ENCODE results near the gene C6orf62.
A peak's percentile ranks its signal among the peaks of the same experiment; 100 is the strongest.
"Not testable (repeated sequence)": the region's sequence is repeated elsewhere in the genome, so short reads cannot be mapped to it uniquely, and the experiment has no call there.

The C6orf62 gene

DNA sequence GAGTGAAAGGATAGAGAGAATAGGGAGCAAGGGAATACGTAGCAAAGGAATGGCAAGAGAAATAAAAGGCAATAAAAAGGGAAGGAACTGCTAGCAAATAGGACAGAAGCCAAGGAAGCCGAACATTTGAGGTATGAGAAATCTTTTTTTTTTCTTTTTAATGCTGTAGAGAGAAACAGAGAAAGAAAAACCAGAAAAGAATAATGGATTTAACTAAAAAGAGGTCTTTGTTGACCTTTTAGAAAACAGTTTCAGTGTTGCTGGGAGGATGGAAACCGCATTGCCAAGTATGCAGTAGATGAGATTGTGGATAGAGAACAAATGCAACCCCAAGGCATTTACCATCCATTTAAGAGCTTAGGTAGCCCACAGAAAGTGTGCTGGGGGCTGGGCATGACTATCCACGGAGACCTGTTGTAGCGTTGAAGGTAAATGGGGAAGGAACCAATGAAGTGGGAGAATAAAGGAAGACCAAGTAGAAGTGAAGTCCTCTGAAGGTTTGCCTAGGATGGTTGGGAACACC lies 23.3 kb upstream of the C6orf62 start:
- DNase-seq, result no peak

DNA sequence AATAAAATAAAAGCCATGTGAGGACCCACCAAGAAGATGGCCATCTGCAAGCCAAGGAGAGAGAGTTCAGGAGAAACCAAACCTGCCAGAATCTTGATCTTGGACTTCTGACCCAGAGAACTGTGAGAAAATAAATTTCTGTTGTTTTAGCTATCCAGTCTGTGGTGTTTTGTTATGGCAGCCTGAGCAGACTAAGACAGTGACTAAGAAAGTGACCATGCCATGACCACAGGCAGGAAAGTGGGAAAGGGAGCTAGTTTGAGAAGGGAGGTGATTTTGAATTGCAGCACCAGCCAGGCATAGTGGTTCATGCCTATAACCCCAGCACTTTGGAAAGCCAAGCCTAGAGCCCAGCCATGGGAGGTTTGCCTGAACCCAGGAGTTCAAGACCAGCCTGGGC lies 21.9 kb upstream of the C6orf62 start:
- no peak for DNase-seq

DNA sequence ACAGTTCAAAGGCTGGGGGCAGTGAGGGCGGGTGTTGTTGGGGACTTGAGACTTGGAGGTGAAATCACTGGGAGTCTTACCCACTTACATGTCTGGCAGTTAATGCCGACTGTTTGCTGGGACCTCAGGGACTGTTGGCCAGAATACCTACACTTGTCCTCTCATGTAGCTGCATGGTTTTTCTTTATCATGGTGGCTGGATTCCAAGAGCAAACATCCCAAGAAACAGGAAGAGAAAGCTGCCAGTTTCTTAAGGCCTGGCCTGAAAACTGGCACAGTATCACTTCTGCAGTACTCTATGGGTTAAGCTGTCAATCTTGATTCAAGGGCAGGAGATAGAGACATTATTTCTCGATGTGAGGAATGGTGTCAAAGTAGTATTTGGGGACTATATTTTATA lies 19.8 kb upstream of the C6orf62 start:
- DNase-seq, result no peak

DNA sequence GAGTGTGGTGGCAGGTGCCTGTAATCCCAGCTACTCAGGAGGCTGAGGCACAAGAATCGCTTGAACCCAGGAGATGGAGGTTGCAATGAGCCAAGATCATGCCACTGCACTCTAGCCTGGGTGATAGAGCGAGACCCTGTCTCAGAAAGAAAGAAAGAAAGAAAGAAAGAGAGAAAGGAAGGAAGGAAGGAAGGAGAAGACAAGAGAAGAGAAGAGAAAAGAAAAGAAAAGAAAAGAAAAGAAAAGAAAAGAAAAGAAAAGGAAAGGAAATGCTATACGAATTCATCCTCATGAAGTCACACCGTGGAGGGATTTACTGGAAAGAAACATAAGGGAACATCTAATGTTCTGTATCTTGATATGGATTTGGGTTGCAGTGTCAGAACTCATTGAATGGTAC lies 15.8 kb upstream of the C6orf62 start:
- not testable (repeated sequence) for DNase-seq

DNA sequence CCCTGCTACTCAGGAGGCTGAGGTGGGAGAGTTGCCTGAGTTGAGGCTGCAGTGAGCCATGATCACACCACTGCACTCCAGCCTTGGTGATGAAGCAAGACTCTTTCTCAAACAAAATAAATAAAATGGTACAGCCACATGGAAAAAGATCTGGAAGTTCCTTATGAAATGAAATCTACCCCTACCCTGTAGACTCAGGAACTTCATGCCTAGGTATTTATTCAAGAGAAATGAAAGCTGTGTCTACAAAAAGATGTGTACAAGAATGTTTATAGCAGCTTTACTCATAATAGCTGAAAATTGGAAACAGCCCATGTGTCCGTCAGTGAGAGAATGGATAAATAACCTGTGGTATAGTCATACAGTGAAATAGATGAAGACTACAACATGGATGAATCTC lies 15.2 kb upstream of the C6orf62 start:
- no peak for DNase-seq

DNA sequence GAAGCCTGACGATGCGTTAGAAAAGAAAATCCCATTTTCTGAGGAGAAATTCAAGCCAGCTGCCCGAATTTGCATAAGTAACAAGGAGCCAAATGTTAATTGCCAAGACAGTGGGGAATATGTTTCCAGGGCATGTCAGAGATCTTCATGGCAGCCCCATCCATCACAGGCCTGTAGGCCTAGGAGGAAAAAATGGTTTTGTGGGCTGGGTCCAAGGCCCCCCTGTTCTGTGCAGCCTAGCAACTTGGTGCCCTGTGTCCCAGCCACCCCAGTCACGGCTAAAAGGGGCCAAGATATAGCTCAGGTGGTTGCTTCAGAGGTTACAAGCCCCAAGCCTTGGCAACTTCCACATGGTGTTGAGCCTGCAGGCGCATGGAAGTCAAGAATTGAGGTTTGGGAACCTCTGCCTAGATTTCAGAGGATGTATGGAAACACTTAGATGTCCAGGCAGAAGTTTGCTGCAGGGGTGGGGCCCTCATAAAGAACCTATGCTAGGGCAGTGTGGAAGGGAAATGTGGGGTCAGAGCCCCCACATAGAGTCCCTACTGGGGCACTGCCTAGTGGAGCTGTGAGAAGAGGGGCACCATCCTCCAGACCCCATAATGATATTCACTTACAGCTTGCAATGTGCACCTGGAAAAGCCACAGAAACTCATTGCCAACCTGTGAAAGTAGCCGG lies 12.6 kb upstream of the C6orf62 start:
- DNase-seq, result not testable (repeated sequence)

DNA sequence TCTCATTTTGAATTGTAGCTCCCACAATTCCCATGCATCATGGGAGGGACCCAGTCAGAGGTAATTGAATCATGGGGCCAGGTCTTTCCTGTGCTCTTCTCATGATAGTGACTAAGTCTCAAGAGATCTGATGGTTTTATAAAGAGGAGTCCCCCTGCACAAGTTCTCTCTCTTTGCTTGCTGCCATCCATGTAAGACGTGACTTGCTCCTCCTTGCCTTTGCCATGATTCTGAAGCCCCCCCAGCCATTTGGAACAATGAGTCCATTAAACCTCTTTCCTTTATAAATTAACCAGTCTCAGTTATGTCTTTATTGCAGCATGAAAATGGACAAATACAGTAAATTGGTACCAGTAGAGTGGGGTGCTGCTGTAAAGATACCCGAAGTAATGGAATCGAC lies 11.7 kb upstream of the C6orf62 start:
- DNase-seq, result not testable (repeated sequence)

DNA sequence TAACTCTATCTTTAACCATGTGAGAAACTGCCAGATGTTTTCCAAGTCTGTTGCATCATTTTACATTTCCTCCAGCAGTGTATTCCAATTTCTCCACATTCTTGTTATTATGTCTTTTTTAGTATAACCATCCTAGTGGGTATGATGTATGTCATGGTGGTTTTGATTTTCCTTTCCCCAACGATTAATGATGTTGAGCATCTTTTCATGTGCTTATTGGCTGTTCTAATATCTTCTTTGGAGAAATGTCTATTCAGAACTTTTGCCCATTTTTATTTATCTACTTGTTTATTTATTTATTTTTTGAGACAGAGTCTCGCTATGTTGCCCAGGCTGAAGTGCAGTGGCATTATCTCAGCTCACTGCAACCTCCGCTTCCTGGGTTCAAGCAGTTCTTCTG lies 4.3 kb upstream of the C6orf62 start:
- DNase-seq, result no peak

DNA sequence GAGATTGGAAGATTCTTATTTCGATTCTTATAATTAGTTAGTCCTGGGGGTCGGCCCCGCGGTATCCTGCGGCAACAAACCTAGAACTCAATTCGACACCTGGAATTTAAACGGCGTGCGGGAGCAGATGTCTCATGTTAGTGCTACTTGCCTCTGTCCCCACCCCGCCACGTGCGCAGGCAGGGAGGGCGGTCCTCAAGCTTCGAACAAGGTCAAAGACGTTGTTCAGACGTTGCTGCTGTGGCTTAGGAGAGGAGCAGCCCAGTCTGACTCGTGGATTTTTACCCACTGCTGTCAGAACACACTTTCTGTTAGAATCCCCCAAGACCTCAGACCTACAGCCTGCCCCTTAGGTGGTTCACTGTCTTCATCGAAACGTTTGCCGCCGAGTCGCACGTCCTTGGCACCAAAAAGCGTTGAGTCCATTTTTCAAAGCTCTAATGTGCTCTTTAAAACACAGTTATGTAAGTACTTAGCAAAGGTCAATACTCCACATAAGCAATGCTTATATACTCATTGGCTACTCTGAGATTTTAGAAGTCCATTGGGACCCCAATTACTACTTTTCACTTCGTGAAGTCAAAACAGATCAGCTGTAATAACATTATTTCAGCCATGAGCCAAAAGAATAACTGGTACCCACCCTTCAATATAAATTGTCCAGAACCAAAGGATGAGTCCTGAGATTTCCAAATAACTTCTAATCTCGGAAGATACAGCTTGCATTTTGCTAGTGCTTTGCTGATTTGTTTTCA lies 2.7 kb upstream of the C6orf62 start:
- DNase-seq, result peak; percentile 96

DNA sequence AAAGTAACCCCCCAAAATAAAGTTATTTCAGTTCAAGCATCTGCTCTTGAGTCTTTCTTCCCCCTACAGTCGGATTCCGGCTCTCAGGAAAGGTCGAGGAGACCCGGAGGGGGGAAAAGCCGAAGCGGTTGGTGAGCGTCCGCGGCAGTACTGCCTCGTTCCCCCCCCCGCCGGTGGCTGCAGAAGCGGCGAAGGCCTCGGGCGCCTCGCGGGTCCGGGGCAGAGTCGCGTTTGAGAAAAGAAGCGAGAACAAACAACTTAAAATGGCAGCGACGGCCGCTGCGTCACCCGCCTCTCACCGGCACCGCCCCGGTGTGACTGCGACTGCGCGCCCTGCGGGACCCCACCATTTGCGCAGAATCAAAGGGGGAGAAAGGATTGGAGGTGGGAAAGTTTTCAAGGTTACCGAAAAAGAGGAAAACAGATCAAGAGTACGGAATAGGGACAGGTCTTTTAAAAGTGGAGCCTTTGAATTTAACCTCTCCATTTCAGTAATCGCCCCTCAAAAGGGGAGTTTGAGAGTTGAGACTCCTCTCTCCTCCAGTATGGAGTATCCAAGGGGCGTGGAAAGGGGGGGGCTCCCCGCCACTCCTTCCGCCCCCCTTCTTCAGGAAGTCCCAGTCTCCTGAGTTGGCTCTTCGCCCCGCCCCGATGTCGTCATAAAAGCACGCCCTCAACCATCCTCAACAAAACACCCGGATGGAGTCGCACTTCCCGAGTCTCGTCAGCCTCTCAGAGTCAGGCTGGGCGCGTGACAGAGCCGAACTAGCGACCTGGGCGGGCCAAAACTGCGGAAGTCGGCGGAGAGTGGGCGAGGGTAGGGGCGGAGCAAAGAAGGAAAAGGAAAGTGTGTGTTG lies 1.9 kb upstream of the C6orf62 start:
- DNase-seq, result peak; percentile 100

DNA sequence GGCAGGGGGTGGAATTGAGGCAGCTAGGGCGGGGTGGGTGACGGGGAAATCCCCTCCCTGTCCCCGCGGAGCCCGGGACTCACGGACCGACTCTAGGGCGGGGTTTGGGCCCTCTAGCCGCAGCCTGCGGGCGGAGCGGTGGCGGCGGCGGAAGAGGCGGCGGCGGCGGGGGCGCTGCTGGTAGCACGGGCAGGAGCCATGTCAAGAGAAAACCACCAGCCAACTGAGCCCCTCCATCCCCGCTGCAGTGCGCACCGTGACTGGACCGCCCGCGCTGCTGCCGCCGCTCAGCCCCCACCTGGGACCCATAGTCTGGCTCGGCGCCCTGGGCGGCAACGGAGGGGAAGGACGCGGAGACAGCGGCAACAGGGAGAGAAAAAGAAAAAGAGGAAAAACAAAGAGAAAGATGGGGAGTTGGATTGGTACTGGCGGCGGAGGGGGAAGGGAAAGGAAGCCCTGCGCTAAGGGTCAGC lies 1.2 kb upstream of the C6orf62 start:
- peak; percentile 57 for DNase-seq

DNA sequence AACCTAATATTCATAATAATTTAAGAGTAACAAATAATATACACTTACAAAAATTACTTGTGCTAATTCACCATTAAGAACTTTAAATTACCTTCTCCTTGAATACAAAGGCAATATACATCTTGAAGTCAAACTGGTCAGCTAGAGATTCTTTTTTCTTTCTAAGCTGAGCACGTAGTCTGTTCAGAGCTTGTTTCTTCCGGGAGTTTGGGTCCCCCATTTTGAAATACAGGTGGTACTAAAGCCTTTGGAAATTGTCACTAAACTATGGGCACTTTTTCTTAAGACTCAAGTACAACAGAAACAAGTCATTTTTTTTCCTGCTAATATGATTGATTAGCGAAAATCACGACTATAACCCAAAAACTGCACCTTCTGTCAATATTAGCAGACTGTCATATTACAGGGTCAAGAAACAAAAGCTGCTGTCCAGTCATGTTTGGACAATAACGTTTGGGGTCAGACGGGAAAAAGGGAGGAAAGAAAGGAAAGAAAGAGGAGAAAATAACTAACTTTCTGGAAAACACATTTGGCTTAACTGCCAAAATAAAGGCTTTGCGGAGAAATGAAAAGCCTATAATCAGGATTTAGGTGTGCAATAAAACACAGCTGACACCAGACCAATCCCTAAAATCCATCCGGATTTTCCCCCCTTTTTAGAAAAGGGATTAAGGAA lies 367 bp downstream of the C6orf62 start:
- DNase-seq, result no peak

DNA sequence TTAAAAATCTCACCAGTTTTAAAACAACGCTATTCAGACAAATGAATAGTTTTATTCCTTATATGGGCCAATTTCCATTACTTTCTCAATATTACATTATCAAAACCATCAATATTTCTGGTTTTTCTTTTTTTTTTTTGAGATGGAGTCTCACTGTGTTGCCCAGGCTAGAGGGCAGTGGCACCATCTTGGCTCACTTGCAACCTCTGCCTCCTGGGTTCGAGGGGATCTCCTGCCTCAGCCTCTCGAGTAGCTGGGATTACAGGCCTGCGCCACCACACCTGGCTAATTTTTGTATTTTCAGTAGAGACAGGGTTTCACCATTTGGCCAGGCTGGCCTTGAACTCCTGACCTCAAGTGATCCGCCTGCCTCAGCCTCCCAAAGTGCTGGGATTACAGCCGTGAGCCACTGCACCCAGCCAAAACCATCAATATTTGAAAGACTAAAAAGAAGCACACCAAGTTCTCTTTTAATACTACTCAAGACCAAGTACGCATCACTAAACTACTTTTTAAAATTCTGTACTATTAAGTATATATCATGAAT lies 2.3 kb downstream of the C6orf62 start:
- DNase-seq, result not testable (repeated sequence)

DNA sequence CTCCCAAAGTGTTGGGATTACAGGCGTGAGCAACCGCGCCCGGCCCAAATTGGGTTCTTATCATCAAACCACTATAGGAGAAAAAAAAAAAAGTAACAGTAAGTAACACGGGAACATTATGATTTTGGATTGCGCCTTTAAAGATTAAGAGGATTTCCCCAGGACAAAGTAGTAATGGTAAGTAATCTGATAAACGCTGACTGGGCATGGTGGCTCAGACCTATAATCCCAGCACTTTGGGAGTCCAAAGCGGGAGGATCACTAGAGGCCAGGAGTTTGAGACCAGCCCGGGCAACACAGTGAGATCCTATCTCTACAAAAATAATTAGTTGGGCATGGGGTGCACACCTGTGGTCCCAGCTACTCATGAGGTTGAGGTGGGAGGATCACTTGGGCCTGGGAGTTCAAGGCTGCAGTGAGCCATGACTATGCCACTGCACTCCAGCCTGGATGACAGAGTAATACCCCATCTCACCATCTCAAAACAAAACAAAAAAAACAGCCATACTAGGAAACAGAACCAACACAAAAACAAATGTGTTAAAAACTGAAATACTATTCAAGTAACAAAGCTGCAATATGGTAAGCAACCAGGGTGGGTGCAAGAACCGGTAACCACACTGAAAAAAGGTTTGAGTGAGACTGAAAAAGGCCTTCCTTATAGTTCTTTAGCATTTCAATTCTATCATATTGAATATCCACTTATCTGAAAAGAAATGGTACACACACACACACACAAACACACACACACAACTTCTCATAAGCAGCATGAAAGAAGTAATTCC lies 8.2 kb downstream of the C6orf62 start:
- DNase-seq, result no peak

DNA sequence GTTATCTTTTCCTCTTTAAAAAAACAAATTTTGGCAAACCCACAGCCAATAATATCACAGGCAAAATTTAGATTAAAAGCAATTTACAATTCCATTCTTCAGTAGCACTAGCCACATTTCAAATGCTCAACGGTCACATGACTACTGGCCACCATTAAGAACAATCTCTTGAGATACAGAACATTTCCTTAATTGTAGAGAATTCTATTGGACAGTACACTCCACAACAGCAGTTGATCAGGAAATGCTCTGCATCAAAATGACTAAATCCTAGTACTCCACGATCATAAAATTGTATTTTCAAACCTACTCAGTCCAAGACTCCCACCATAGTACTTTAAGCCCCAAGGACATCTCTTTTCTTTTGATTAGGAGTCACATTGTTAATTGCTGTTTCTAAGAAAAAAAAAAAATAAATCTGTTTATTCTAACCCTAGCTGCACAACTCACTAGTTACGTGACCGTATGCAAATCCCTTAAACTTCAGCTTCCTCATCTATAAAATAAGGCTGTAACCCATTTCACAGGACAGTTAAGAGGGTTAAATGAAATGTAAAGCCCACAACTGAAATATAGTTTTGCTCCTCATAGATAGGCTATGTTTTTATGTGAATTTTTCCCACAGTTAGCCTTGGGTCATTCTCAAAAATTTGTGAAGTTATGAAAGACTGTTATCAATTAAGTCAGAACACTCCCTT lies 9.8 kb downstream of the C6orf62 start:
- no peak for DNase-seq

DNA sequence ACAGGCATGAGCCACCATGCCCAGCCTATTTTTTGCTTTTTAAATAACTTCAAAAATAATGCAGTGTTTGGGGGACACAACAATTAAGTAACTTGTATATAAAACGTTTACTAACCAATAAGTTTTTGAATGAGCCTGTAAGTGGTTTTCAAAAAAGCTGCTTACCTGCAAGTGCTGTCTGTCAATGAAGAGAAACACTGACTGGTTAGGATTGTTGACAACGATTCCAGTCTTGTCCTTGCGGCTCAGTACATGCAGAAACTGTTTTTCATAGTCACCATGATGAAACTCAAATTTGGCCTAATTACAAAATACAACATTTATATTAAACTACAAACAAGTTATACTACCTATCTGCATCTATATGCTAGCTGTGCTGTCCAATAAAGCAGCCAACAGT lies 10.3 kb downstream of the C6orf62 start:
- DNase-seq, result no peak

DNA sequence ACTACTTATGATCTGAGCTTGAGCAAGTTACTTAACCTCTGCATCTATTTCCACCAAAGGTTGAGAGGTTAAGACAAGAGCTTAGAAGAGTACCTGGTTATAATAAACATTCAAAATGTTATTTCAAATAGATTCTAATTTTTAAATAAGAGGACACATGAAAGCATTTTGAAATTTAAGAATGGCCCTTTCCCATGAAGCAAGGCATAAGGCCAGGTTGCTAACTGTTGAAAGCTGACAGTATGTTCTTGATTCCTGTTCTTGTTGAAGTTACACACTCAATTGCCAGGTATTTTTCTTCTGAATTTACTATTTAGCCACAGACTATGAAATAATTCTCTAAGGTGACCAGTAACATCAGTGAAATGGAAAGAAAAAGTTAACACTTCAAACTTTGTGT lies 14.5 kb downstream of the C6orf62 start:
- no peak for DNase-seq

DNA sequence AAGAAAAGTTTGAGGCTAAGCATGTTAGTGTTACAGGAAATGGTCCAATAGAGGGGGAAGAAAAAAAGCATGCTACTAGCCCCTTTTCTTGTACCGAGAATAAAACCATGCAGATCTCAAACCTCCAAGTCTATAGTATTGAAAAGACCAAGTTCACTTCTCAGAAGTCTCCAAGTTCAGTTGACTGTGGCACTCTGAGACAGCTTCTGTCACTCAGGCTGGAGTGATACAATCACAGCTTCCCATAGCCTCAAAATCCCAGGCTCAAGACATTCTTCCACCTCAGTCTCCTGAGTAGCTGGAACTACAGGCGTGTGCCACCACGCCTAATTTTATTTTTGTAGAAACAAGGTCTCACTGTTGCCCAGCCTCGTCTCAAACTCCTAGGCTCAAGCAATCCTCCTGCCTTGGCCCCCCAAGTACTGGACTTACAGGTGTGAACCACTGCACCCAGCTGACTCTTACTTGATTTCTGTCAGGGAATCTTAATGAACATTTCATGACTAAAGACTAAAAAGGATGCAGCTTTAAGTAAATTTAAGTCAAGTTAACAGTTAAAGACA lies 16.2 kb downstream of the C6orf62 start:
- no peak for DNase-seq

DNA sequence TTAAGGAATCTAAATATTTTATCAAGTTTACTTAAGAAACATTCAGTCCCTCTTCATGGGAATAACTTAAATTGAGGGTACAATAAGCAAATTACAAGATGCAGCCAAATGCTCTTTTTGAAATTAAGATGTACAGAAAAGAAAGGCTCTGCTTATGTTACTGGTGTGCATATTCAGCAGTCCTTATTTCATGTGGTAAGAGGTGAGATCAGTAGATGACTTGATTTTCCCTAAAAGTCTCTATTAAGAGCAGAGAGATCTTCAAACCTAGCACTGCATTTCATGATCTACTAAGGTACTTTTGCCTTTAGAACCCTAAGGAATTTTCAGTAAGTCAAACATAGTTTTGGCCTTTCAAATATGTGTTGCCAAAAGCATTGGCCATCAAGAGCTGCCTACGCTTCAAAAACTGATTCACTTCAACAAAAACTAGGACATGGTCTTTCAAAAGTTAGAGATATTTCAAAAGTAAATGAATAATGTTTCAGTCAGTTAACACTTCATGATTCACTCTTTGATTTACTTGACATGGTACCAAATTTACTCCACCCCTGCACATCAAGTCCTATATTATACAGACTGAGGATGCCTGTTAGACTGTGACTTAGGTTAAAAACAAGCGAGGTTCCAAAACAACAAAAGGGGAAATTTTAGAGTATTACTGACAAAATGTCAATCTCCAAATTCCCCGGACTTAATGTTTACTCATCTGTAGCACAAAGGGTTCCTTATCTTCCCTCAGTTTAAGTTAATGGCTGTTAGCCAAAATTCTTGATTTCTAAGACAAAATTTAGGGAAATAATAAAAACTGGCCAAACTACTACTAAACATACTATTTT lies 19.2 kb downstream of the C6orf62 start:
- DNase-seq, result no peak

DNA sequence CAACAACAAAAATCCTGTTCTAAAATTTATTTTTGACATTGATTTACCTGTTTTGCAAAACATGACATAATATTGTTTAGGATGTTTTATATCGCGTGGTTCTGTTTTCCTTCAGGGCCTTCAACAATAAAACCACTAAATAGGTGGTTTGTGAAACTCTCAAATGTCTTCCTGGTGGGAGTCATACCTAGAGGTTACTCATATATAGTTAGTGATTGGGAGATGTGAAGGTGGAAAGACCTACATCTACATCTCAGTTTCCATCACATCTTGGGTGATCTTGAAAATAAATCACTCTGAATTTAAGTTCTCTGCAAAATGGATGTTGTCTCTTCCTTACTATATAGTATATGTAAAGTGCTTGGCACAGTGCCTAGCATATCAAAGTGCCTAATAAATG lies 22.9 kb downstream of the C6orf62 start:
- DNase-seq, result no peak

Data from NCI-H146 (cell line).